HFFc6 (cell line): ENCODE data around the gene SLMAP. TPM values are rescaled to one million over a fixed set of nuclear protein-coding genes. Genes with fewer than 3 reads are reported as not detected.

Source experiments
- DNase-seq: peaks from one replicate; pipeline ENCODE4 v3.0.0-alpha.2; 2018
- H3K27ac Mint-ChIP-seq: 2 replicates; pipeline ENCODE4 v1.8.0; 2020; ENCODE audit warnings: mild to moderate bottlenecking, mixed read lengths
- H3K27me3 Mint-ChIP-seq: 2 replicates; pipeline ENCODE4 v1.8.0; 2021; ENCODE audit warnings: mild to moderate bottlenecking, moderate library complexity, mixed read lengths; ENCODE audit not compliant: insufficient read depth
- H3K36me3 Mint-ChIP-seq: 2 replicates; pipeline ENCODE4 v1.8.0; 2021; ENCODE audit warnings: low read depth, mixed read lengths
- H3K4me1 Mint-ChIP-seq: 2 replicates; pipeline ENCODE4 v1.8.0; 2020; ENCODE audit warnings: low read depth, mixed read lengths
- H3K4me3 Mint-ChIP-seq: 2 replicates; pipeline ENCODE4 v1.8.0; 2020; ENCODE audit warnings: mild to moderate bottlenecking, moderate library complexity, mixed read lengths
- H3K9me3 Mint-ChIP-seq: 2 replicates; pipeline ENCODE4 v1.8.0; 2020; ENCODE audit warnings: mild to moderate bottlenecking, mixed read lengths
- CTCF ChIP-seq: fragments of 200-600 bp; sonication (generic); IDR thresholded peaks from 2 replicates; pipeline ENCODE4 v1.5.0; 2021; ENCODE audit warnings: antibody characterized with exemption, mild to moderate bottlenecking
- total RNA-seq, 6 experiments: library from RNA; stranded (reverse); fragmentation: NEBNext Ultra II Directional; extraction: Animal tissue kit (Norgen Biotek cat#: 25700); gene quantifications; 2 replicates in 1 of 6; 3 replicates in 5 of 6; pipeline ENCODE4 v1.2.3, GENCODE V29; 2021

The SLMAP gene
- total RNA-seq, 6 experiments from 2014 or later, result 51.1 to 54.8 (median 52.3) TPM

GRCh38 chr3:57959423-57960173 lies 203.5 kb downstream of the SLMAP start:
- no peak for TF ChIP-seq CTCF
- Mint-ChIP-seq H3K4me3 (no peak overlapping the region), H3K4me1 (peaks cover 38% of the 10 kb centered on the region), H3K36me3 (no peaks in the 10 kb centered on the region), H3K27me3 (peaks cover 2% of the 10 kb centered on the region; the same call in 1 of the 2 replicates), H3K9me3 (no peaks in the 10 kb centered on the region), H3K27ac (no peak overlapping the region)
- DNase-seq, result no peak

- Mint-ChIP-seq H3K4me1 (peaks cover 38% of the 10 kb centered on the region), H3K27ac (no peak overlapping the region), H3K9me3 (no peaks in the 10 kb centered on the region), H3K27me3 (peaks cover 2% of the 10 kb centered on the region; the same call in 1 of the 2 replicates), H3K4me3 (no peak overlapping the region), H3K36me3 (no peaks in the 10 kb centered on the region)
- DNase-seq, result no peak
- no peak for TF ChIP-seq CTCF
Observed at GRCh38 chr3:57960174-57960505, 204.0 kb downstream of the SLMAP start.

DNA sequence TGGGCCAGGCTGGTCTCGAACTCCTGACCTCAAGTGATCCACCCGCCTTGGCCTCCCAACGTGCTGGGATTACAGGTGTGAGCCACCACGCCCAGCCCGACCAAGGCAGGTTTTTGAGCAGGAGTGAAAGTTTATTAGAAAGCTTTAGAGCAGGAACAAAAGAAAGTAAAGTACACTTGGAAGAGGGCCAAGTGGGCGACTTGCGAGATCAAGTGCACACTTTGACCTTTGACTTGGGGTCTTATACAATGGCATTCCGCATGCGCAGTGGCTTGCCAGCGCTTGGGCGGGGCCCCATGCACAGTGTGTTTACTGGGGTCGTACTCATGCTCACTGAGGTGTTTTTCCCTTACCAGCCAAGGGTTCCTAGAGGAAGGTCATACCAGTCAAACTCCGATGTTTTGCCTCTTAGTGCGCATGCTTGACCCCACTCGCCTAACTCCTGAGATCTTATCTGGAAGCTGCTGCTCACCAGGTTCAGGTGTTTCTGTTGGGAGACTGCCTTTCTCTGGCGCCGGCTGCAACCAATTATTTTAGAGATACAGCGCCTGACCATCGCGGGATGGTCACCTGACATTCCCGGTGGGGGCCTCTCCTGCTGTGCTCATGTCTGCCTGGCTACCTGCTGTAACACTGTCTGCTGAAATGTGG lies 205.2 kb downstream of the SLMAP start:
- no peak for TF ChIP-seq CTCF
- Mint-ChIP-seq H3K27me3 (peaks cover 2% of the 10 kb centered on the region; the same call in 1 of the 2 replicates), H3K4me1 (peaks cover 34% of the 10 kb centered on the region), H3K9me3 (no peaks in the 10 kb centered on the region), H3K27ac (no peak overlapping the region), H3K4me3 (no peak overlapping the region), H3K36me3 (no peaks in the 10 kb centered on the region)
- no peak for DNase-seq

GRCh38 chr3:57961828-57962447 lies 205.8 kb downstream of the SLMAP start:
- no peaks in the 10 kb centered on the region for H3K9me3 Mint-ChIP-seq
- H3K36me3 Mint-ChIP-seq, result no peaks in the 10 kb centered on the region
- peaks cover 29% of the 10 kb centered on the region for H3K4me1 Mint-ChIP-seq
- peak; percentile 78 for TF ChIP-seq CTCF
- no peak overlapping the region for H3K4me3 Mint-ChIP-seq
- H3K27ac Mint-ChIP-seq, result no peak overlapping the region
- peak; percentile 45 for DNase-seq
- peaks cover 2% of the 10 kb centered on the region; the same call in 1 of the 2 replicates for H3K27me3 Mint-ChIP-seq

DNA sequence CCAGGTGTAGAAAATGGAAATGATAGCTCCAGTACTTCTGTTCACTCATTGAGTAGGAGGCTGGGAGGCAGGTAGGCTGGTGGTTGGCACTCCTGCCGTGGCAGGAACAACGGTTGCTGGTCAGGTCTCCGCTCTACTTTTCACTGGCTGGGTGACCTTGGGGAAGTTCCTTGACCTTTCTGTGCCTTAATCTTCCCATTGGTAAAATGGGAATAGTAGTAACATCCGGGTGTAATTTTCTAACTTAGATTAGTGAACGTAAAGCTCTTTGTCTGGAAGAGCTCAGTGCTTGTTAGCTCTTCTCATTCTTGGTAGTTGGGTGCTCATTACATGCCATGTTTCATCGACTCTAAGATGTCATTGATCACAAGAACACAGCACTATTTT lies 206.3 kb downstream of the SLMAP start:
- H3K27ac Mint-ChIP-seq, result no peak overlapping the region
- TF ChIP-seq CTCF, result no peak

More for the DNA sequence above, 206.3 kb downstream of the SLMAP start:
- Mint-ChIP-seq H3K36me3 (no peaks in the 10 kb centered on the region), H3K27me3 (peaks cover 2% of the 10 kb centered on the region; the same call in 1 of the 2 replicates), H3K4me3 (no peak overlapping the region), H3K9me3 (no peaks in the 10 kb centered on the region), H3K4me1 (peaks cover 30% of the 10 kb centered on the region)
- DNase-seq, result no peak
